ENCODE data around the gene ISOC2.
"Not testable (repeated sequence)": the region's sequence is repeated elsewhere in the genome, so short reads cannot be mapped to it uniquely, and the experiment has no call there.

ISOC2 gene

GRCh38 chr19:55461259-55461973 is at the start of gene ISOC2:
TSS of gene ISOC2 (minus strand) at chr19:55461642. CDS start at chr19:55456486, 5,156 bp downstream.
- DNase-seq: peak; percentile 100

- no peak for DNase-seq
These were observed 46.7 kb upstream of the ISOC2 start for GRCh38 chr19:55508120-55508519.

GRCh38 chr19:55504981-55505380 is 43.5 kb upstream of the ISOC2 start:
- no peak for DNase-seq

- DNase-seq: no peak
These were observed 42.8 kb upstream of the ISOC2 start for GRCh38 chr19:55504252-55504603.

GRCh38 chr19:55503502-55504251 is 42.2 kb upstream of the ISOC2 start:
- peak; percentile 92 for DNase-seq

- DNase-seq: no peak
These were observed 41.7 kb upstream of the ISOC2 start for GRCh38 chr19:55503157-55503501.

GRCh38 chr19:55502197-55502952 is 40.9 kb upstream of the ISOC2 start:
- DNase-seq: no peak

GRCh38 chr19:55500368-55500952 is 39.0 kb upstream of the ISOC2 start:
- DNase-seq: no peak

- no peak for DNase-seq
These were observed 36.9 kb upstream of the ISOC2 start for GRCh38 chr19:55498246-55498840.

GRCh38 chr19:55497763-55498162 is 36.3 kb upstream of the ISOC2 start:
- no peak for DNase-seq

- not testable (repeated sequence) for DNase-seq
These were observed 35.4 kb upstream of the ISOC2 start for GRCh38 chr19:55496820-55497219.

GRCh38 chr19:55495646-55496349 is 34.4 kb upstream of the ISOC2 start:
- DNase-seq: no peak

GRCh38 chr19:55494172-55494761 is 32.8 kb upstream of the ISOC2 start:
- DNase-seq: no peak

GRCh38 chr19:55493645-55494171 is 32.3 kb upstream of the ISOC2 start:
- DNase-seq: no peak

GRCh38 chr19:55493052-55493644 is 31.7 kb upstream of the ISOC2 start:
- DNase-seq: peak; percentile 76

GRCh38 chr19:55492362-55492944 is 31.0 kb upstream of the ISOC2 start:
- DNase-seq: no peak

- peak; percentile 57 for DNase-seq
These were observed 30.3 kb upstream of the ISOC2 start for GRCh38 chr19:55491546-55492360.

- peak; percentile 66 for DNase-seq
These were observed 29.3 kb upstream of the ISOC2 start for GRCh38 chr19:55490478-55491432.
